ENCODE data around the gene EMILIN2. TPM values are rescaled to one million over a fixed set of nuclear protein-coding genes. Genes with fewer than 3 reads are reported as not detected.
A peak's percentile ranks its signal among the peaks of the same experiment; 100 is the strongest.

The EMILIN2 gene
- total RNA-seq, 1 donor from 2014 or later = 29.6 TPM

DNA sequence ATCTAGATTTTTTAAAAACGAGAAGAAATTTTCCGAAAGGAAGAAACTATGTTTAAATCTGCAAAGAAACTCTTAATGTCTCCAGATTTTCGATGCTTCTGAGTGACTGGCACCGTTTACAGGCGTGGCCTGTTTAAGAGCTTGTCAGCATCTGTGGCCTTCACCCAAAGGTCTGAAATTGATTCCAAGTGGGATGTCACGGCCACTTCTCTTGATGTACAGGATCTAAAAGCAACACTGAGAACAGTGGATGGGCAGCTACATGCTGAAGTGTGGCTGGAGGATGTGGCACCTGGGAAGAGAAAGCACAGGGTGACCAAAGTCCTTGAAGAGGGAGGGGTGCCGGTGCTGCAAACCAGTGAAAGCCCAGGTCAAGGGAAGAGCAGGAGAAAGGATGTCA is 28.0 kb downstream of the EMILIN2 start:
- peak overlapping the region; percentile 65 for H3K4me2 ChIP-seq (ENCODE audit: low read length)

DNA sequence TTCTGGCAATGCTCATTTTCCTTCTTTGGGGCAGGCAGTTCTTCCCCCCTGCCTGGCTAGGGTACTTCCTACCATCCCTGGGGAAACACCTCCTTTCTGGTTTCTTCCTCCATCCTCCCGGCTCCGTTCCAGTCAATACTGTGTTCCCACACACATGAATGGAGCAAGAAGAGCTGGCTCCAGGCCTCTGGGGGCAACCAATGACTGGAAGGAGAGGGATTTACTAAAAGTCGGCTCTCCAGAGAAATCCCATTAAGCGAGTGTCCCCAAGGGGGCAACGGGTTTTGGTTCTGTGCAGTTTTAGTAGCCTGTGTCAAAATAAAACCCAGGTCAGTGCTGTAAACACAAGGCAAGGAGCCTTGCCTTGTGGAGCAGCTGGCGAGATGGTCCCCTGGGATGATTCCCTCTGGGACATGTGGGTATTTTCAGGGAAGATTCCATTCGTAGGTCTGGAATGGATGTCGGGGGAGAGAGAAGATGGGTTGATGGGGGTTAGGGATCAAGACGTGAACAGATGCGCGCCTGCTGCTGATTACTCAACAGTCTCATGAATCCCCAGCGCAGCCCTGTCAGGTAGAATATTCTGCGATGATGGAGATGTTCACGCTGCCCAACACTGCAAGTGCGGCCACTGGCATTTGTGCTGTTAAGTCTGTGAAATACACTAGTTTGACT is 32.0 kb downstream of the EMILIN2 start:
- Histone ChIP-seq H3K36me3 (ENCODE audit: insufficient read depth, low read length) (no peaks in the 10 kb centered on the region), H4K20me1 (ENCODE audit: insufficient read depth, low read length) (no peaks in the 10 kb centered on the region), H2AFZ (ENCODE audit: low read depth, low read length) (no peak overlapping the region), H3K4me2 (ENCODE audit: low read length) (no peak overlapping the region), H3K9ac (ENCODE audit: low read length) (no peak overlapping the region), H3K79me2 (ENCODE audit: insufficient read depth, low read length) (no peaks in the 10 kb centered on the region), H3K9me3 (ENCODE audit: insufficient read depth, low read depth, low read length) (no peaks in the 10 kb centered on the region), H3K4me3 (ENCODE audit: insufficient read depth, low read depth, low read length) (no peak overlapping the region), H3K27ac (ENCODE audit: low read depth, low read length) (no peak overlapping the region), H3K4me1 (ENCODE audit: insufficient read depth, low read length) (peaks cover 13% of the 10 kb centered on the region), H3K27me3 (ENCODE audit: insufficient read depth, low read length) (no peaks in the 10 kb centered on the region)
- no peak for FAIRE-seq
- Mint-ChIP-seq H3K36me3 (ENCODE audit: low read depth, unreplicated experiment) (peaks cover 4% of the 10 kb centered on the region), H3K9me3 (ENCODE audit: unreplicated experiment) (peaks cover 2% of the 10 kb centered on the region), H3K4me3 (ENCODE audit: unreplicated experiment) (no peak overlapping the region), H3K27me3 (ENCODE audit: low read depth, unreplicated experiment) (no peaks in the 10 kb centered on the region), H3K4me1 (ENCODE audit: low read depth, unreplicated experiment) (peaks cover 17% of the 10 kb centered on the region), H3K27ac (ENCODE audit: unreplicated experiment) (no peak overlapping the region)
- TF ChIP-seq EZH2 (IDR thresholded peaks at IDR 0.05; ENCODE audit: insufficient read depth, low read length) (no peak), CTCF (IDR thresholded peaks at IDR 0.05; ENCODE audit: insufficient read depth, low read depth, low read length) (no peak)
- DNase-seq (ENCODE audit: low read depth) = no peak

More for the DNA sequence above, 28.0 kb downstream of the EMILIN2 start:
- H3K27ac Mint-ChIP-seq (ENCODE audit: unreplicated experiment) = peak overlapping the region; percentile 89
- H3K36me3 Mint-ChIP-seq (ENCODE audit: low read depth, unreplicated experiment) = peaks cover 2% of the 10 kb centered on the region
- Histone ChIP-seq H3K4me3 (ENCODE audit: insufficient read depth, low read depth, low read length) (no peak overlapping the region), H3K36me3 (ENCODE audit: insufficient read depth, low read length) (no peaks in the 10 kb centered on the region), H3K79me2 (ENCODE audit: insufficient read depth, low read length) (no peaks in the 10 kb centered on the region), H3K9me3 (ENCODE audit: insufficient read depth, low read depth, low read length) (no peaks in the 10 kb centered on the region), H3K27me3 (ENCODE audit: insufficient read depth, low read length) (no peaks in the 10 kb centered on the region), H3K4me1 (ENCODE audit: insufficient read depth, low read length) (peaks cover 7% of the 10 kb centered on the region), H2AFZ (ENCODE audit: low read depth, low read length) (no peak overlapping the region), H3K9ac (ENCODE audit: low read length) (peak overlapping the region; percentile 61), H3K27ac (ENCODE audit: low read depth, low read length) (peak overlapping the region; percentile 71), H4K20me1 (ENCODE audit: insufficient read depth, low read length) (no peaks in the 10 kb centered on the region)
- no peaks in the 10 kb centered on the region for H3K9me3 Mint-ChIP-seq (ENCODE audit: unreplicated experiment)
- peaks cover 17% of the 10 kb centered on the region for H3K4me1 Mint-ChIP-seq (ENCODE audit: low read depth, unreplicated experiment)
- no peak for DNase-seq (ENCODE audit: low read depth)
- no peak for TF ChIP-seq CTCF (IDR thresholded peaks at IDR 0.05; ENCODE audit: insufficient read depth, low read depth, low read length)
- H3K27me3 Mint-ChIP-seq (ENCODE audit: low read depth, unreplicated experiment) = no peaks in the 10 kb centered on the region
- FAIRE-seq = no peak
- H3K4me3 Mint-ChIP-seq (ENCODE audit: unreplicated experiment) = peak overlapping the region; percentile 1

DNA sequence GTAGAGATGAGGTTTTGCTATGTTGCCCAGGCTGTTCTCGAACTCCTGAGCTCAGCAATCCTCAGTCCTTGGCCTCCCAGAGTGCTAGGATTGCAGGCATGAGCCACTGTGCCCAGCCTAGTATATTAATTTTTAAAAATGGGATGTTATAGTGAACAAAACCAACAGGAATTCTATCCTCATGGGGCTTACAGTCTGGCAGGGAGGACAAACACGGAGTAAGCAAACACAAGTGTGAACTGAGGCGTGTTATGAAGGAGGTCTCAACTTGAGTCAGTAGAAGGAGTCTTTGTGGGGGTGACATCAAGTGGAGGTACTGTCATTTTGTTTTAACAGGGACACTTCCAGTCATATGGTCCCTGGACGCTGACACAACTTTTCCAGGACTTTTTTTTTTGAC is 33.1 kb downstream of the EMILIN2 start:
- Histone ChIP-seq H3K36me3 (ENCODE audit: insufficient read depth, low read length) (no peaks in the 10 kb centered on the region), H3K79me2 (ENCODE audit: insufficient read depth, low read length) (no peaks in the 10 kb centered on the region), H3K4me2 (ENCODE audit: low read length) (no peak overlapping the region), H3K9ac (ENCODE audit: low read length) (no peak overlapping the region), H3K4me1 (ENCODE audit: insufficient read depth, low read length) (peaks cover 12% of the 10 kb centered on the region), H4K20me1 (ENCODE audit: insufficient read depth, low read length) (no peaks in the 10 kb centered on the region), H3K4me3 (ENCODE audit: insufficient read depth, low read depth, low read length) (no peak overlapping the region), H3K27ac (ENCODE audit: low read depth, low read length) (no peak overlapping the region), H3K9me3 (ENCODE audit: insufficient read depth, low read depth, low read length) (no peaks in the 10 kb centered on the region), H3K27me3 (ENCODE audit: insufficient read depth, low read length) (no peaks in the 10 kb centered on the region), H2AFZ (ENCODE audit: low read depth, low read length) (no peak overlapping the region)
- peaks cover 4% of the 10 kb centered on the region for H3K36me3 Mint-ChIP-seq (ENCODE audit: low read depth, unreplicated experiment)
- H3K27me3 Mint-ChIP-seq (ENCODE audit: low read depth, unreplicated experiment) = no peaks in the 10 kb centered on the region
- peaks cover 2% of the 10 kb centered on the region for H3K9me3 Mint-ChIP-seq (ENCODE audit: unreplicated experiment)
- H3K4me1 Mint-ChIP-seq (ENCODE audit: low read depth, unreplicated experiment) = peaks cover 14% of the 10 kb centered on the region
- no peak overlapping the region for H3K4me3 Mint-ChIP-seq (ENCODE audit: unreplicated experiment)
- FAIRE-seq (no peak), DNase-seq (ENCODE audit: low read depth) (no peak)
- H3K27ac Mint-ChIP-seq (ENCODE audit: unreplicated experiment) = no peak overlapping the region
- no peak for TF ChIP-seq EZH2 (IDR thresholded peaks at IDR 0.05; ENCODE audit: insufficient read depth, low read length)
- TF ChIP-seq CTCF (IDR thresholded peaks at IDR 0.05; ENCODE audit: insufficient read depth, low read depth, low read length) = no peak

Measured in astrocyte (in vitro differentiated cells and primary cell).